Upper lobe of right lung (tissue), 1 donor: ENCODE data around the gene DAB2. TPM values are rescaled to one million over a fixed set of nuclear protein-coding genes. Genes with fewer than 3 reads are reported as not detected.

Source experiments
- ATAC-seq: fragments of 200-7000 bp; cut with Tn5 transposase; one replicate; pipeline ENCODE4 v1.9.1; 2020; ENCODE audit warnings: mild to moderate bottlenecking, moderate library complexity
- DNase-seq: peaks from one replicate; pipeline ENCODE4 v3.0.0-alpha.2; 2020
- H3K27ac ChIP-seq: fragments of 200-600 bp; one replicate; pipeline ENCODE4 v1.8.0; 2022
- H3K27me3 ChIP-seq: fragments of 200-600 bp; one replicate; pipeline ENCODE4 v1.8.0; 2022; ENCODE audit warnings: mild to moderate bottlenecking
- H3K36me3 ChIP-seq: fragments of 200-600 bp; one replicate; pipeline ENCODE4 v1.8.0; 2022
- H3K4me1 ChIP-seq: fragments of 200-600 bp; one replicate; pipeline ENCODE4 v1.8.0; 2022
- H3K4me3 ChIP-seq: fragments of 200-600 bp; one replicate; pipeline ENCODE4 v1.8.0; 2022; ENCODE audit warnings: mild to moderate bottlenecking
- H3K9me3 ChIP-seq: fragments of 200-600 bp; one replicate; pipeline ENCODE4 v1.8.0; 2022
- CTCF ChIP-seq: fragments of 200-600 bp; IDR thresholded peaks from one replicate; pipeline ENCODE4 v1.8.0; 2022; ENCODE audit warnings: antibody characterized with exemption
- intact Hi-C: fragments of 100-400 bp; cut with DNase I; formaldehyde crosslinking; loops from one replicate; pipeline ENCODE4 v1.11.0; 2022
- total RNA-seq: library from RNA; stranded (reverse); fragmentation: NEBNext Ultra II Directional; extraction: Animal tissue kit (Norgen Biotek cat#: 25700); gene quantifications from one replicate; pipeline ENCODE4 v1.2.1, GENCODE V29; 2021
- donor health status: DM: no; HTN: yes; CAD: no; lungs with severe emphysema.

DAB2 gene
- total RNA-seq, 1 donor from 2014 or later, result 145 TPM

- Histone ChIP-seq H3K4me1 (no peaks in the 10 kb centered on the region), H3K36me3 (no peaks in the 10 kb centered on the region), H3K9me3 (no peaks in the 10 kb centered on the region), H3K27ac (no peak overlapping the region), H3K27me3 (no peaks in the 10 kb centered on the region), H3K4me3 (no peak overlapping the region)
- no peak for DNase-seq
- intact Hi-C loops, result no loop called here
- no peak for TF ChIP-seq CTCF
- peak; percentile 87 for ATAC-seq
These were observed 36.4 kb upstream of the DAB2 start for GRCh38 chr5:39461007-39461682.

- ATAC-seq (no peak), DNase-seq (no peak)
- Histone ChIP-seq H3K36me3 (no peaks in the 10 kb centered on the region), H3K4me3 (no peak overlapping the region), H3K27ac (no peak overlapping the region), H3K9me3 (no peaks in the 10 kb centered on the region), H3K4me1 (no peaks in the 10 kb centered on the region), H3K27me3 (no peaks in the 10 kb centered on the region)
- intact Hi-C loops, result no loop called here
- no peak for TF ChIP-seq CTCF
These were observed 35.1 kb upstream of the DAB2 start for GRCh38 chr5:39459907-39460306.

- ATAC-seq (no peak), DNase-seq (no peak)
- Histone ChIP-seq H3K9me3 (no peaks in the 10 kb centered on the region), H3K27ac (no peak overlapping the region), H3K27me3 (no peaks in the 10 kb centered on the region), H3K36me3 (no peaks in the 10 kb centered on the region), H3K4me3 (no peak overlapping the region), H3K4me1 (no peaks in the 10 kb centered on the region)
- no peak for TF ChIP-seq CTCF
- intact Hi-C loops, result no loop called here
These were observed 34.3 kb upstream of the DAB2 start for GRCh38 chr5:39459071-39459470.

- Histone ChIP-seq H3K4me3 (no peak overlapping the region), H3K27ac (no peak overlapping the region), H3K4me1 (no peaks in the 10 kb centered on the region), H3K9me3 (no peaks in the 10 kb centered on the region), H3K36me3 (no peaks in the 10 kb centered on the region), H3K27me3 (no peaks in the 10 kb centered on the region)
- intact Hi-C loops, result no loop called here
- TF ChIP-seq CTCF, result no peak
- ATAC-seq, result no peak
- DNase-seq, result no peak
These were observed 30.9 kb upstream of the DAB2 start for GRCh38 chr5:39455645-39456044.

- Histone ChIP-seq H3K27ac (no peak overlapping the region), H3K36me3 (no peaks in the 10 kb centered on the region), H3K4me1 (no peaks in the 10 kb centered on the region), H3K27me3 (no peaks in the 10 kb centered on the region), H3K9me3 (no peaks in the 10 kb centered on the region), H3K4me3 (no peak overlapping the region)
- ATAC-seq, result no peak
- no peak for DNase-seq
- TF ChIP-seq CTCF, result no peak
- intact Hi-C loops, result no loop called here
These were observed 28.8 kb upstream of the DAB2 start for GRCh38 chr5:39453606-39454005.

GRCh38 chr5:39452846-39453245 lies 28.1 kb upstream of the DAB2 start:
- no peaks in the 10 kb centered on the region for H3K4me1 ChIP-seq
- no peak for DNase-seq
- no peak overlapping the region for H3K4me3 ChIP-seq
- H3K27ac ChIP-seq, result no peak overlapping the region
- H3K36me3 ChIP-seq, result no peaks in the 10 kb centered on the region
- ATAC-seq, result no peak
- intact Hi-C loops, result no loop called here
- H3K9me3 ChIP-seq, result no peaks in the 10 kb centered on the region
- TF ChIP-seq CTCF, result no peak
- no peaks in the 10 kb centered on the region for H3K27me3 ChIP-seq
